ENCODE results near the gene EPN2. TPM values are rescaled to one million over a fixed set of nuclear protein-coding genes. Genes with fewer than 3 reads are reported as not detected.

EPN2 gene
- polyA plus RNA-seq, 3 donors, result 8.7 to 27.0 (median 14.2) TPM

- H3K27ac ChIP-seq (ENCODE audit: low read depth, low read length), result peak within 1 kb of the TSS; percentile 22
- 3 to 12% (median 11%) methylated on average over 61 to 69 of the region's 69 CpGs for WGBS, 3 donors
These were observed 141.5 kb downstream of the EPN2 start, which contains the start of gene MAPK7 for GRCh38 chr17:19378416-19379360. MAPK7 (plus strand) TSS chr17:19378498; CDS start chr17:19378901, 403 bp downstream.

- H3K27ac ChIP-seq (ENCODE audit: low read depth, low read length), result no peak overlapping the region
- WGBS, 3 donors, result 77 to 80% (median 80%) methylated on average over 13 of the region's 13 CpGs
These were observed 142.3 kb downstream of the EPN2 start for GRCh38 chr17:19379361-19380065.

DNA sequence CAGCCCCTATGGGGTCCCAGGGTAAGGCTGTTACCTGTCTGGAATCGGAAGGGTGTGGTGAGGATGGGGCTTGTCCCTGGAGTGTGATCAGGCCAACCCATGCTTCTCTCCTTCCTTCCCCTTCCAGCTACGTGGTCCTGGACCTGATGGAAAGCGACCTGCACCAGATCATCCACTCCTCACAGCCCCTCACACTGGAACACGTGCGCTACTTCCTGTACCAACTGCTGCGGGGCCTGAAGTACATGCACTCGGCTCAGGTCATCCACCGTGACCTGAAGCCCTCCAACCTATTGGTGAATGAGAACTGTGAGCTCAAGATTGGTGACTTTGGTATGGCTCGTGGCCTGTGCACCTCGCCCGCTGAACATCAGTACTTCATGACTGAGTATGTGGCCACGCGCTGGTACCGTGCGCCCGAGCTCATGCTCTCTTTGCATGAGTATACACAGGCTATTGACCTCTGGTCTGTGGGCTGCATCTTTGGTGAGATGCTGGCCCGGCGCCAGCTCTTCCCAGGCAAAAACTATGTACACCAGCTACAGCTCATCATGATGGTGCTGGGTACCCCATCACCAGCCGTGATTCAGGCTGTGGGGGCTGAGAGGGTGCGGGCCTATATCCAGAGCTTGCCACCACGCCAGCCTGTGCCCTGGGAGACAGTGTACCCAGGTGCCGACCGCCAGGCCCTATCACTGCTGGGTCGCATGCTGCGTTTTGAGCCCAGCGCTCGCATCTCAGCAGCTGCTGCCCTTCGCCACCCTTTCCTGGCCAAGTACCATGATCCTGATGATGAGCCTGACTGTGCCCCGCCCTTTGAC, 143.5 kb downstream of the EPN2 start:
- no peak overlapping the region for H3K27ac ChIP-seq (ENCODE audit: low read depth, low read length)
- WGBS, 3 donors, result 91 to 95% (median 92%) methylated on average over 29 of the region's 29 CpGs

- H3K27ac ChIP-seq (ENCODE audit: low read depth, low read length), result no peak overlapping the region
- WGBS, 3 donors, result 93 to 96% (median 95%) methylated on average over 7 of the region's 7 CpGs
These were observed 144.2 kb downstream of the EPN2 start for GRCh38 chr17:19381361-19381740.

GRCh38 chr17:19381741-19382444, 144.7 kb downstream of the EPN2 start:
- no peak overlapping the region for H3K27ac ChIP-seq (ENCODE audit: low read depth, low read length)
- WGBS, 3 donors, result 93 to 95% (median 94%) methylated on average over 26 to 31 of the region's 31 CpGs

GRCh38 chr17:19382531-19383444, 145.6 kb downstream of the EPN2 start:
- H3K27ac ChIP-seq (ENCODE audit: low read depth, low read length), result no peak overlapping the region
- WGBS, 3 donors, result 83 to 90% (median 86%) methylated on average over 13 of the region's 13 CpGs

DNA sequence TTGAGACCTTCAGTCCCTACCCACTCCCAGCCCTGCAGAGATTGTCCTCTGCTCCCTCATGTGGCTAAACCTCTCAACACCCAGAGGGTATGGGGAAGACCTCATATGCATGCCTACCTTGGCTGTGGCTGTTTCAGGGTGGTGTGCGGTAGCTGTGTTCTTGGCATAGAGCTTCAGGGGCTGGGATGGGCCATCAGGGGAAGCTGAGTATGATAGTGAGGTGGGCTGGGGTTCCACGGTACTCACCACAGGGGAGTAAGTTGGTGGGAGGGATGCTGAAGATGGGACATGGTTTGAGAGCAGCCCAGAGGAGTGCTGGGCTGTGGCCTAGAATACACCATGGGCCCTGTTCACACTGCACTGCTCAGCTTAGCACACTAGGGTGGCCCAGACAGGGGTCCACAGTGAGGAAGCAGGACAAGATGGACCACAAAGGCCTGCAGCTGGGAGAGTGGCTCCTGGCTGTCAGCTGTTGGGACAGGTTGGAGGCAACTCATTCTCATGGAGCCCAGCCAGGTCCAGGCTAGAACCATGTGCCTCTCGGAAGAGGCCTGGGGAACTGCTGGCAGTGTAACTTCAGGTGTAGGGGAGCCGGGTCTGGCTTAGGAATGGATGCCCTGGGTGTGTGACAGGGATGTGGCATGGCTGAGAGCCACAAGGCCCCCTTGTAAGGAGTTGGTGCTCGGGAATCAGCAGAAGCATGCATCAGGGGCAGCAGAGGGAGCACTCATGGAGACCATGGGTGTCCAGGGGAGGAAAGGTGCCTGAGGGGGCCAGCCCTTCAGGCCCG, 146.7 kb downstream of the EPN2 start:
- no peak overlapping the region for H3K27ac ChIP-seq (ENCODE audit: low read depth, low read length)
- 81 to 83% (median 81%) methylated on average over 6 of the region's 6 CpGs for WGBS, 3 donors

GRCh38 chr17:19384723-19385391, 147.7 kb downstream of the EPN2 start:
- 25 to 69% (median 25%) methylated on average over 16 of the region's 16 CpGs for WGBS, 3 donors
- no peak overlapping the region for H3K27ac ChIP-seq (ENCODE audit: low read depth, low read length)

GRCh38 chr17:19385521-19385983, 148.4 kb downstream of the EPN2 start:
- 68 to 82% (median 81%) methylated on average over 9 of the region's 9 CpGs for WGBS, 3 donors
- no peak overlapping the region for H3K27ac ChIP-seq (ENCODE audit: low read depth, low read length)

Other genes with a start within 250 kb of the EPN2 start
- 1 to 10 TPM in 2 of 3 donors, under 1 TPM in 1; 0.90 to 5.8 (median 4.9) TPM for gene FAM83G, start 232.6 kb upstream of the EPN2 start, polyA plus RNA-seq
- gene GRAP, start 190.4 kb upstream of the EPN2 start, polyA plus RNA-seq, result 1 to 10 TPM; 1.5 to 7.3 (median 3.5) TPM
- gene GRAPL, start 109.8 kb upstream of the EPN2 start, polyA plus RNA-seq, result 1 to 10 TPM in 2 of 3 donors, under 1 TPM in 1; 0.47 to 3.8 (median 1.5) TPM
- 10 to 100 TPM in 1 of 3 donors, 1 to 10 TPM in 2; 8.1 to 10.6 (median 8.8) TPM for gene B9D1, start 125.4 kb downstream of the EPN2 start, polyA plus RNA-seq
- 10 to 100 TPM in 2 of 3 donors, 1 to 10 TPM in 1; 4.7 to 21.5 (median 12.9) TPM for gene MAPK7, start 141.1 kb downstream of the EPN2 start, polyA plus RNA-seq
- gene MFAP4, start 149.8 kb downstream of the EPN2 start, polyA plus RNA-seq, result 100 to 1,000 TPM in 1 of 3 donors, 10 to 100 TPM in 1, 1 to 10 TPM in 1; 8.8 to 117 (median 67.7) TPM
- 1 to 10 TPM in 1 of 3 donors, under 1 TPM in 2; 0.54 to 3.6 (median 0.84) TPM for gene RNF112, start 173.9 kb downstream of the EPN2 start, polyA plus RNA-seq